Ammon's horn (tissue), 1 donor: ENCODE measurements around the gene PERP.
A peak's percentile ranks its signal among the peaks of the same experiment; 100 is the strongest.
"Not testable (repeated sequence)": the region's sequence is repeated elsewhere in the genome, so short reads cannot be mapped to it uniquely, and the experiment has no call there.

Source experiments
- DNase-seq: peaks from one replicate; pipeline ENCODE4 v3.0.0-alpha.2; 2016; ENCODE audit warnings: low spot score

PERP gene

GRCh38 chr6:138107078-138107751 is at the start of gene PERP:
TSS of gene PERP (minus strand) at chr6:138107419. CDS start at chr6:138107340, 79 bp downstream.
- peak; percentile 16 for DNase-seq

- no peak for DNase-seq
These were observed 48.2 kb upstream of the PERP start for GRCh38 chr6:138155443-138155842.

GRCh38 chr6:138146544-138146943 is 39.3 kb upstream of the PERP start:
- DNase-seq = no peak

GRCh38 chr6:138145402-138145801 is 38.2 kb upstream of the PERP start:
- no peak for DNase-seq

GRCh38 chr6:138142806-138143205 is 35.6 kb upstream of the PERP start:
- no peak for DNase-seq

GRCh38 chr6:138129190-138129589 is 22.0 kb upstream of the PERP start:
- no peak for DNase-seq

- DNase-seq = no peak
These were observed 20.9 kb upstream of the PERP start for GRCh38 chr6:138128096-138128495.

GRCh38 chr6:138124096-138124495 is 16.9 kb upstream of the PERP start:
- DNase-seq = no peak

- no peak for DNase-seq
These were observed 12.8 kb upstream of the PERP start for GRCh38 chr6:138119976-138120375.

- not testable (repeated sequence) for DNase-seq
These were observed 12.0 kb upstream of the PERP start for GRCh38 chr6:138119229-138119628.

GRCh38 chr6:138117376-138117914 is 10.2 kb upstream of the PERP start:
- no peak for DNase-seq

- no peak for DNase-seq
These were observed 9.4 kb upstream of the PERP start for GRCh38 chr6:138116661-138116999.

GRCh38 chr6:138115877-138116660 is 8.8 kb upstream of the PERP start:
- DNase-seq = peak; percentile 89

- DNase-seq = no peak
These were observed 8.0 kb upstream of the PERP start for GRCh38 chr6:138115201-138115600.

GRCh38 chr6:138113588-138114210 is 6.5 kb upstream of the PERP start:
- no peak for DNase-seq

- DNase-seq = no peak
These were observed 3.0 kb upstream of the PERP start for GRCh38 chr6:138110229-138110628.

GRCh38 chr6:138109042-138109997 is 2.1 kb upstream of the PERP start:
- DNase-seq = peak; percentile 74

- no peak for DNase-seq
These were observed 753 bp upstream of the PERP start for GRCh38 chr6:138107752-138108592.

GRCh38 chr6:138106665-138107077 is 548 bp downstream of the PERP start:
- DNase-seq = no peak

GRCh38 chr6:138105880-138106664 is 1.1 kb downstream of the PERP start:
- DNase-seq = no peak
